GM23248 (cell line): Measurements from ENCODE around the gene CDKAL1.

Experiments
- EZH2 ChIP-seq: fragments of 200-600 bp; sonication (generic); IDR thresholded peaks from 2 replicates; pipeline ENCODE4 v1.6.1; 2018; ENCODE audit warnings: antibody characterized with exemption, mild to moderate bottlenecking; ENCODE audit not compliant: insufficient read depth, poor library complexity, severe bottlenecking
- EZH2phosphoT487 ChIP-seq: fragments of 200-600 bp; sonication (generic); IDR thresholded peaks from 2 replicates; pipeline ENCODE4 v1.6.1; 2018; ENCODE audit warnings: antibody characterized with exemption, moderate library complexity, mild to moderate bottlenecking, low read depth; ENCODE audit not compliant: insufficient read depth

- no peak for TF ChIP-seq EZH2phosphoT487
- TF ChIP-seq EZH2, result no peak
Observed at GRCh38 chr6:20991910-20992309, 457.7 kb downstream of the CDKAL1 start.
